Hematopoietic multipotent progenitor cell treated with erythropoietin and hydrocortisone succinate and interleukin-3 and kit ligand, for 6 days (in vitro differentiated cells): ENCODE measurements around the gene KRT6B.

Source experiments
- DNase-seq: peaks from one replicate; pipeline ENCODE4 v3.0.0-alpha.2; 2015

KRT6B gene

GRCh38 chr12:52407918-52408317 is 44.0 kb downstream of the KRT6B start:
- DNase-seq, result no peak

GRCh38 chr12:52405922-52406385 is 46.0 kb downstream of the KRT6B start, which contains the start of gene KRT82:
TSS of gene KRT82 (minus strand) at chr12:52406335. CDS start at chr12:52406277, 58 bp downstream.
- no peak for DNase-seq

- no peak for DNase-seq
Measured at GRCh38 chr12:52404951-52405350, 47.0 kb downstream of the KRT6B start.

- DNase-seq, result no peak
Measured at GRCh38 chr12:52403561-52403960, 48.4 kb downstream of the KRT6B start.

GRCh38 chr12:52402873-52403540 is 48.9 kb downstream of the KRT6B start:
- no peak for DNase-seq

- no peak for DNase-seq
Measured at GRCh38 chr12:52402377-52402776, 49.6 kb downstream of the KRT6B start.

- DNase-seq, result no peak
Measured at GRCh38 chr12:52401926-52402325, 50.0 kb downstream of the KRT6B start.

- no peak for DNase-seq
Measured at GRCh38 chr12:52401526-52401925, 50.4 kb downstream of the KRT6B start.

GRCh38 chr12:52400906-52401305 is 51.0 kb downstream of the KRT6B start:
- no peak for DNase-seq

GRCh38 chr12:52399756-52400155 is 52.2 kb downstream of the KRT6B start:
- no peak for DNase-seq

GRCh38 chr12:52398176-52398575 is 53.8 kb downstream of the KRT6B start:
- DNase-seq, result no peak

GRCh38 chr12:52396656-52397055 is 55.3 kb downstream of the KRT6B start:
- no peak for DNase-seq
